ENCODE measurements around the gene DMRT1. TPM values are rescaled to one million over a fixed set of nuclear protein-coding genes. Genes with fewer than 3 reads are reported as not detected.

The DMRT1 gene
- total and polyA plus RNA-seq, 2 donors from 2014 or later = not detected

DNA sequence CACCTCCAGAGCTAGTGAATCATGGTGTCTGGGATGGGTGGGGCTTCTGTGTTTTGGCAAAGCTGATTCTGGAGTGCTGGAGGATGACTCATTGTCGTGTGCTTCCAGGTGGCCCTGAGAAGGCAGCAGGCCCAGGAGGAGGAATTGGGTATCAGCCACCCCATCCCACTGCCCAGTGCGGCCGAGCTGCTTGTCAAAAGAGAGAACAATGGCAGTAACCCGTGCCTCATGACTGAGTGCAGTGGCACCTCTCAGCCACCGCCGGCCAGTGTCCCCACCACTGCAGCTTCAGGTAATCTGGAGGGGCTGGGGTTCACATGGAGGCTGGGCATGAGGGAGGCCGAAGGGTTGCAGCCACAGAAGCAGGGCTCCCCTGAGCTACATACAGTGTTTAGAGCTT, 5.4 kb downstream of the DMRT1 start:
- H3K27me3 ChIP-seq (ENCODE audit: control insufficient read depth, insufficient read depth, low read length) = peaks cover 31% of the 10 kb centered on the region

GRCh38 chr9:847505-847904, 6.0 kb downstream of the DMRT1 start:
- H3K9ac ChIP-seq (ENCODE audit: low read length in 3 of 3) = no peak overlapping the region
- intact Hi-C loops (cut with DNase I) = no loop called here
- H3K4me3 ChIP-seq (ENCODE audit: low read length in 3 of 3) = no peak overlapping the region
- DNase-seq = no peak
- peaks cover 30% of the 10 kb centered on the region for H3K27me3 ChIP-seq (ENCODE audit: control insufficient read depth, insufficient read depth, low read length)
- H3K4me1 ChIP-seq (ENCODE audit: control insufficient read depth in 2 of 3, insufficient read depth in 2 of 3, low read depth in 1 of 3, low read length in 3 of 3) = no peaks in the 10 kb centered on the region
- TF ChIP-seq CTCF (IDR thresholded peaks at IDR 0.05; ENCODE audit: borderline replicate concordance, extremely low read depth, insufficient read depth) = no peak
- FAIRE-seq = no peak
- no peak overlapping the region for H3K27ac ChIP-seq (ENCODE audit: low read depth in 2 of 2, low read length in 2 of 2)
- H3K9me3 ChIP-seq (ENCODE audit: control insufficient read depth in 2 of 3, insufficient read depth in 1 of 3, low read length in 3 of 3) = no peaks in the 10 kb centered on the region
- no peaks in the 10 kb centered on the region for H3K36me3 ChIP-seq (ENCODE audit: control insufficient read depth in 2 of 3, insufficient read depth in 3 of 3, low read length in 3 of 3)

More for the DNA sequence above, 5.4 kb downstream of the DMRT1 start:
- no peaks in the 10 kb centered on the region for H3K36me3 ChIP-seq (ENCODE audit: control insufficient read depth in 2 of 3, insufficient read depth in 3 of 3, low read length in 3 of 3)
- H3K4me1 ChIP-seq (ENCODE audit: control insufficient read depth in 2 of 3, insufficient read depth in 2 of 3, low read depth in 1 of 3, low read length in 3 of 3) = no peaks in the 10 kb centered on the region
- FAIRE-seq (no peak), DNase-seq (no peak)
- H3K27ac ChIP-seq (ENCODE audit: low read depth in 2 of 2, low read length in 2 of 2) = no peak overlapping the region
- no peak overlapping the region for H3K4me3 ChIP-seq (ENCODE audit: low read length in 3 of 3)
- no peak for TF ChIP-seq CTCF (IDR thresholded peaks at IDR 0.05; ENCODE audit: borderline replicate concordance, extremely low read depth, insufficient read depth)
- H3K9ac ChIP-seq (ENCODE audit: low read length in 3 of 3) = no peak overlapping the region
- intact Hi-C loops (cut with DNase I) = no loop called here
- H3K9me3 ChIP-seq (ENCODE audit: control insufficient read depth in 2 of 3, insufficient read depth in 1 of 3, low read length in 3 of 3) = no peaks in the 10 kb centered on the region

DNA sequence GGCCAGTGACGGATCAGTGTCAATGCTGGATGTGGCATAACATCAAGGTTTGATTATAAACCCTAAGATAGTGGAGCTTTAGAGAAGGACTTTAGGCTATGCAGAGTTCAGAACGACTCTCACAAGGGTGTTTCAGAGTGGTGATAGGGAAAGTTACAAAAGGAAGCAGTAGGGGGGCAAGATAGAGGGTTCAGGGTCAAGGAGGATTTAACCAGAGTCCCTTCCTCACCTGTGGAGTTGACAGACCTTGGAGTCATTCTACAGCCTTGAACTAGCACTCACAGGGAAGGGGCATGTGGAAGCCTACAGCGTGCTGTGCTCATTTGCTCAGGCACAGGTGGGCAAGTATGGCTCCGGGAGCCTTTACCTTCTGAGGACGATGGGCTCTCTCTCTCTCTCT, 7.9 kb downstream of the DMRT1 start:
- peaks cover 13% of the 10 kb centered on the region for H3K27me3 ChIP-seq (ENCODE audit: control insufficient read depth, insufficient read depth, low read length)
- no peak overlapping the region for H3K27ac ChIP-seq (ENCODE audit: low read depth in 2 of 2, low read length in 2 of 2)
- no peak for TF ChIP-seq CTCF (IDR thresholded peaks at IDR 0.05; ENCODE audit: borderline replicate concordance, extremely low read depth, insufficient read depth)
- FAIRE-seq (no peak), DNase-seq (no peak)
- H3K4me3 ChIP-seq (ENCODE audit: low read length in 3 of 3) = no peak overlapping the region
- H3K9me3 ChIP-seq (ENCODE audit: control insufficient read depth in 2 of 3, insufficient read depth in 1 of 3, low read length in 3 of 3) = no peaks in the 10 kb centered on the region
- no peaks in the 10 kb centered on the region for H3K36me3 ChIP-seq (ENCODE audit: control insufficient read depth in 2 of 3, insufficient read depth in 3 of 3, low read length in 3 of 3)
- H3K4me1 ChIP-seq (ENCODE audit: control insufficient read depth in 2 of 3, insufficient read depth in 2 of 3, low read depth in 1 of 3, low read length in 3 of 3) = no peaks in the 10 kb centered on the region
- intact Hi-C loops (cut with DNase I) = no loop called here
- H3K9ac ChIP-seq (ENCODE audit: low read length in 3 of 3) = no peak overlapping the region

GRCh38 chr9:852539-852938, 11.0 kb downstream of the DMRT1 start:
- DNase-seq (no peak), FAIRE-seq (no peak)
- Histone ChIP-seq H3K27ac (ENCODE audit: low read depth in 2 of 2, low read length in 2 of 2) (no peak overlapping the region), H3K4me3 (ENCODE audit: low read length in 3 of 3) (no peak overlapping the region), H3K9ac (ENCODE audit: low read length in 3 of 3) (no peak overlapping the region), H3K9me3 (ENCODE audit: control insufficient read depth in 2 of 3, insufficient read depth in 1 of 3, low read length in 3 of 3) (no peaks in the 10 kb centered on the region), H3K36me3 (ENCODE audit: control insufficient read depth in 2 of 3, insufficient read depth in 3 of 3, low read length in 3 of 3) (no peaks in the 10 kb centered on the region), H3K27me3 (ENCODE audit: control insufficient read depth, insufficient read depth, low read length) (peaks cover 4% of the 10 kb centered on the region), H3K4me1 (ENCODE audit: control insufficient read depth in 2 of 3, insufficient read depth in 2 of 3, low read depth in 1 of 3, low read length in 3 of 3) (no peaks in the 10 kb centered on the region)
- intact Hi-C loops (cut with DNase I) = no loop called here
- no peak for TF ChIP-seq CTCF (IDR thresholded peaks at IDR 0.05; ENCODE audit: borderline replicate concordance, extremely low read depth, insufficient read depth)
